ENCODE results near the gene KDM8. TPM values are rescaled to one million over a fixed set of nuclear protein-coding genes. Genes with fewer than 3 reads are reported as not detected.

The KDM8 gene
- polyA plus RNA-seq, 1 of the 3 experiments (the other 2 are of a cell fraction), result 3.3 TPM

GRCh38 chr16:27181019-27181790 lies 22.1 kb upstream of the KDM8 start:
- Histone ChIP-seq H3F3A (replicated peaks; ENCODE audit: insufficient read depth) (peaks cover 9% of the 10 kb centered on the region), H3K4me1 (ENCODE audit: control insufficient read depth in 1 of 2, insufficient read depth in 2 of 2, low read depth in 1 of 2, low read length in 1 of 2) (peaks cover 0 to 5% of the 10 kb centered on the region in 2 experiments; a peak in 1 of 4 replicates), H3K9me3 (no peaks in the 10 kb centered on the region), H3K4me2 (no peak overlapping the region), H3K27ac (ENCODE audit: low read depth in 2 of 2, low read length in 1 of 2) (no peak overlapping the region), H3K9me2 (no peaks in the 10 kb centered on the region), H3K4me3 (ENCODE audit: low read depth in 2 of 2, low read length in 1 of 2) (no peak overlapping the region), H4K20me1 (ENCODE audit: insufficient read depth) (no peaks in the 10 kb centered on the region), H2AFZ (ENCODE audit: low read depth) (no peak overlapping the region), H3K27me3 (ENCODE audit: insufficient read depth) (no peaks in the 10 kb centered on the region), H3K9ac (no peak overlapping the region), H3K36me3 (replicated peaks in 1 of 2; ENCODE audit: control insufficient read depth in 1 of 2, insufficient read depth in 2 of 2, low read length in 1 of 2) (no peaks in the 10 kb centered on the region), H3K79me2 (ENCODE audit: insufficient read depth) (no peaks in the 10 kb centered on the region)
- ChIA-PET CTCF (interaction anchor here (0.6 to 6.9 kb wide), 9 partner anchors 10 to 369 kb away, joined by 3 to 72 read pairs (median 4); partner anchors contain the start of genes GTF3C1 and KATNIP), POLR2A (interaction anchor here (1.3 kb wide), 1 partner anchor 23 kb away, joined by 5 read pairs; the partner anchor contains the start of gene KDM8)
- DNase-seq, result peak; percentile 16
- 66% methylated on average over 7 of the region's 8 CpGs for WGBS (ENCODE audit: low lambda C conversion rate)
- TF ChIP-seq GABPA (IDR thresholded peaks at IDR 0.05; ENCODE audit: low read depth), result no peak
- no peak for TF ChIP-seq SMC3 (IDR thresholded peaks at IDR 0.05; ENCODE audit: low read depth, low read length)
- no peak for TF ChIP-seq TCF12 (IDR thresholded peaks at IDR 0.05)
- TF ChIP-seq MEF2A (IDR thresholded peaks at IDR 0.05; ENCODE audit: borderline replicate concordance, low read depth), result no peak
- TF ChIP-seq NFIC (IDR thresholded peaks at IDR 0.05; ENCODE audit: borderline replicate concordance), result no peak
- TF ChIP-seq USF1 (IDR thresholded peaks at IDR 0.05; ENCODE audit: borderline replicate concordance, low read depth), result no peak
- TF ChIP-seq RAD21 (IDR thresholded peaks at IDR 0.05; ENCODE audit: low read length), result no peak
- no peak for TF ChIP-seq CHD2 (IDR thresholded peaks at IDR 0.05; ENCODE audit: low read length, partially characterized antibody)
- no peak for TF ChIP-seq TEAD4 (IDR thresholded peaks at IDR 0.05; ENCODE audit: borderline replicate concordance, insufficient read depth)
- no peak for TF ChIP-seq REST (IDR thresholded peaks at IDR 0.05; ENCODE audit: low read depth, low read length)
- no peak for TF ChIP-seq JUND (IDR thresholded peaks at IDR 0.05)
- no peak for TF ChIP-seq GATA2 (CRISPR knock-in tag; IDR thresholded peaks at IDR 0.05)
- no peak for TF ChIP-seq NRF1 (IDR thresholded peaks at IDR 0.05; ENCODE audit: low read depth, low read length)
- TF ChIP-seq EZH2phosphoT487 (IDR thresholded peaks at IDR 0.05; ENCODE audit: borderline replicate concordance, low read depth), result no peak
- no peak for TF ChIP-seq MAX (IDR thresholded peaks at IDR 0.05; ENCODE audit: low read depth)
- TF ChIP-seq YY1 (IDR thresholded peaks at IDR 0.05; ENCODE audit: low read depth), result no peak
- TF ChIP-seq ELF1 (IDR thresholded peaks at IDR 0.05), result no peak
- TF ChIP-seq FOXM1 (IDR thresholded peaks at IDR 0.05; ENCODE audit: low read depth), result no peak
- no peak for TF ChIP-seq SIN3A (IDR thresholded peaks at IDR 0.05; ENCODE audit: borderline replicate concordance, low read depth, low read length)
